HG03460 (cell line): ENCODE results near the gene S100PBP.
"Not testable (repeated sequence)": the region's sequence is repeated elsewhere in the genome, so short reads cannot be mapped to it uniquely, and the experiment has no call there.

Source experiments
- ATAC-seq: cut with Tn5 transposase; IDR thresholded peaks from one replicate; pipeline ENCODE4 v1.9.1; 2021; ENCODE audit not compliant: unreplicated experiment

The S100PBP gene

DNA sequence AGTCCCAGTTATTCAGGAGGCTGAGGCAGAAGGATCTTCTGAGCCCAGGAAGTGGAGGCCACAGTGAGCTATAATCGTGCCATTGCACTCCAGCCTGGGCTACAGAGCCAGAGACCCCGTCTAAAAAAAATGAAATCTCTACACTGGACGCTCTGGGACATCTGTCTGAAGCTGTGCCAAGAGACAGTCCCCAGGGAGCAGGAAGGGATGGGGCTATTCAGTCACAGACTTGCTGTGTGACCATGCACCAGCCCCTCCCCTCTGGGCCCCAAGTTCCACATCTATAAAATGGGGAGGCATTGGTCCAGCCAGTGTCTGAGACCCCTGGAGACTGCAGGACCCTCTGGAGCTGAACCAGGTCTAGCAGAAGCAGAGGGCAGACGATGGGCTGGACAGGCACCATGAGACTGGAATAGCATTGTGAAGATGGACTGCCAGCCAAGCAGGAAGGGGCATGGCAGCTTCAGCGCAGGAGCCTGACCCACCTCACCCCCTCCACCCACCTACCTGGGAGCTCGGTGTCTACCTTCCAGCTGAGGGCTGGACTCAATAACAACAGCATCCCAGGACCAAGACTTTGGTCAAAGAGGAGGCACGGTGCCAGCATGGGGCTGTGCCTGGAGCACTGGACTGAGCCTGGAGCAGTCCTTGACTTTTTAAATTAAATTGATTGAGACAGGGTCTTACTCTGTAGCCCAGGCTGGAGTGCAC, 82.3 kb downstream of the S100PBP start:
- no peak for ATAC-seq

DNA sequence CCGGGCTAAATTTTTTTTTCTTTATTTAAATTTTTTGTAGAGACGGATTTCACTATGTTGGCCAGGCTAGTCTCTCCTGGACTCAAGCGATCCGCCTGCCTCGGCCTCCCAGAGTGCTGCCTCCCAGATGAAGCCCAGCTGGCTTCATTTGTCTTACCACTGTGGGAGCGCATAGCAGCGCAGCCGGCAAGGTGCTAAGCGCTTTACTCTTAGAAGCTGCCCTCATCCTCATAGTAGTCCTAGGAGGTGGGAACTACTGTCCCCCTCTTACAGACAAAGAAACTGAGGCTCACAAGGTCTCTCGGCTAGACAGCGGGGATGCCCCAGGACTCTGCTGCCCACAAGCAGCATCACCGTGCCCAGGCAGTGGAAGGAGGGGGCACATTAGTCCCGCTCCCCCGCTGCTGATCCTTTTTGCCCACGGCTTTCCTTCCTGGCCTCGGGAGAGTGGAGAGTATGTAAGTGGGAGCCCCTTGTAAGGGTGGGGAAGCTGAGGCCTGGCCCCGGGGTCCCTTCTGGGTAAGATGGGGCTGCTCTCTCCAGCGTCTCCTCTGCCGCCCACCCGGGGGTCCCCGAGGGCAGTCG, 83.0 kb downstream of the S100PBP start:
- ATAC-seq, result no peak

DNA sequence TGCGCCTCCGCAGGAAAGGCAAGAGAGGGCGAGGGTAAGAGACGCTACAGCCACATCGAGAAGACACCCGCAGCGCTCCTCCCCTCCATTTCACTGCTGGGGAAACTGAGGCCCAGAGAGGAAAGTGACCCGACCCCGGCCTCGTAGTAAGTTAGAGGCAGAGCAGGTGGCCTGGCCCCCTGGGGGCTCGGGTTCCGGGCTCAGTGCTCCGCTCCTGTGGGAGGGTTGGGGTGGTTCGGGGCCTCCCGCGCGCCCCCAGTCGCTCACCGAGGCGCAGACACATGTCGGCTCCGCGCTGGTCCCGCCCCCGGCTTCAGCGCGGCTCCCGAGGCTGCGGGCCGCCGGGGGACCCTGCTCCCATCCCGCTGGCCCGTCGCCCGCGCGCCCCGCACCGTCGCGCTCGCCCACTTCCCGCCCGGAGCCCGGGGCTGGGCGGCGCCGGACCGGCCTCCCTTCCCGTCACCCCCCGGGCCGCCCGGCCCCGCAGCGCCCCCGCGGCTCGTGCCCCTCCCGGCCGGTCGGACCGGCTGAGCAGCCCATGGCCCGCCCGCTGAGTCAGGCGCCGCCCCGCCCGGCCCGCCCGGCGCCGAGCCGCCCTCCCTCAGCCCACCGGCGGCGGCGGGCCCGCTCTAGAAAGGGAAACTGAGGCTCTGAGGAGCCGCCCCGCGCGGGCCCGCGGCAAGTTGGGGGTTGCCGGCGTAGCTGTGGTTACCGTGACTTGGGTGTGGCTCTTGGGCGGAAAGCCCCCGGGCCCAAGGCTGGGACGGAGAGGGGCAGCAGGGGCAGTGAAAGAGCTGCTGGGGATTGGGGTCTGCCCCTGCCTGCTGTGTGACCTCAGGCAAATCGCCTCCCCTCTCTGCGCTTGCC, 83.7 kb downstream of the S100PBP start, which contains the start of gene TMEM54:
TMEM54 (minus strand) TSS at position 434 of the 867 bp plus-strand sequence; CDS start at position 283, 151 bp downstream.
- ATAC-seq, result no peak

DNA sequence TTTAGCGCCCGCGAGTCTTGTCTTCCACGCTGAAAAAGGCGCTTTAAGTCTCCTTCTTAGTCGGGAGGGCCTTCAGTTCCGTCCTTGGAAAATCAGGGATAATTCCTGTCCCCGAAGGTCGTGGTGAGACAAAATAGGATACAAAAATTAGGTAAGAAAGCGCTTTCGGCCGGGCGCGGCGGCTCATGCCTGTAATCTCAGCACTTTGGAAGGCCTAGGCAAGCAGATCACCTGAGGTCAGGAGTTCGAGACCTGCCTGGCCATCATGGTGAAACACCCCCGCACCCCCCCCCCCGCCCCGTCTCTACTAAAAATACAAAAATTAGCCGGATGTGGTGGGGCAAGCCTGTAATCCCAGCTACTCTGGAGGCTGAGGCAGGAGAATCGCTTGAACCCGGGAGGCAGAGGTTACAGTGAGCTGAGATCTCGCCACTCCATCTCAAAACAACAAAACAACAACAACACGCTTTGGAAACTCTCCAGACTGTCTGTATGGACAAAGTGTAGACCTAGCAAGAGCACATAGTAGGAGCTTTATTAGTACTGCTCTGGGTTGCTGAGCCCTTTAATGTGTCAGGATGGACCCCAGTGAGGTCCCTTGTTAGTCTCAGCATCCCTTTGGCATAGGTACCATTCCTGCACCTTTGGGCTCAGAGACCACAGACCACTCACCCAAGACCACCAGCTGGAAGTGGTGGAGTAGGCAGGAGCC, 84.5 kb downstream of the S100PBP start:
- no peak for ATAC-seq

DNA sequence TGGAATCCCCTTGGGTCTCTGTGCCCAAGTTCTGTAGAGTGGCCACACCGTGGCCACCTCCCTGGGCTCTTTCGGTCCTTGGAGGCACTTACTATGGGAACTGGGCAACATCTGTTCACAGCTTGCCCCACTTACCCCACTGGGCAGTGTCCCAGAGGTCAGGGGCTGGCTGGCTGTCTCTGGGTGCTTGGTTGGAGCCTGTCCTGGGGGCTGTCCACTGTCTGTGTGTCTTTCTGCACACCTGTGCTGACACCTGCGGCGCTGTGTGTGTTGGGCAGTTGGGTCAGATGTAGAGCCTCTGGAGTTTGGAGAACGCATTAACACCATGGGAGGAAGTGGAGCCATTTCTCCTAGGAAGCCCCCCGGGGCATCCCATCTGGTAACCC, 85.1 kb downstream of the S100PBP start:
- no peak for ATAC-seq

DNA sequence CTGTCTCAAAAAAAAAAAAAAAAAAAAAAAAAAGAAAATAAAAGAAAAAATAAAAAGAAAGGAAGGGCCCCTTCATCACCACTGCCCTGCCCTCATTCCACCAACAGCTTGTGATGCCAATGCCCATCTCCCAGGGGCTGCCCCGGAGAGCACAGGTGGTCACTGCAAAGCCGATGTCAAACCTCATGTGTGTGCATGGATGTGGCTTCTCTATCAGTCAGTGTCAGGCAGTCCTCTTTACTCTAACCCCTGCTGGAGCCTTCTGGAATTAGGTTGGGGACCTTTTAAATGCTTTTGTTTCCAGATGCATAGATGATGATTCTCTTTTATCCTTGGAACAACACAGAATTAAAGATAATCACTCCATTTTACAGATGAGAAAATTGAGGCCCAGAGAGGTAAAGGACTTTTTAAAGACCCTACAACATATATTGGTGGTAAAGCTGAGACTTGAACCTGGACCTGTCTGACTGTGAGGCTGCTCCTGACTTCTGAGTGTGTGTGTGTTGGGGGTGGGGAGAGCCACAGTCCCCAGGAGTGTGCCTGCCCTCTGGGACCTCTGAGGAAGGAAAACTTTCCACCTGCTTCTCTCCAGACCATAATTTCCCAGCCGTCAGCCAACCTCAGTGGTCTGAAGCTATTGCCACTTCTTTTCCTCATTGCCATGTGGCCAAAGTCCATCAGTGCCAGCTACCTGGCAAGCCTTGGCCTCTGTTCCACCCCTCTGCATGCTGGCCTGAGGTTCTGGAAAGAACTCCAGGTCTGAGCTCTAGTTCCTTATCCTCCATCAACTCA, 86.7 kb downstream of the S100PBP start:
- ATAC-seq, result no peak

DNA sequence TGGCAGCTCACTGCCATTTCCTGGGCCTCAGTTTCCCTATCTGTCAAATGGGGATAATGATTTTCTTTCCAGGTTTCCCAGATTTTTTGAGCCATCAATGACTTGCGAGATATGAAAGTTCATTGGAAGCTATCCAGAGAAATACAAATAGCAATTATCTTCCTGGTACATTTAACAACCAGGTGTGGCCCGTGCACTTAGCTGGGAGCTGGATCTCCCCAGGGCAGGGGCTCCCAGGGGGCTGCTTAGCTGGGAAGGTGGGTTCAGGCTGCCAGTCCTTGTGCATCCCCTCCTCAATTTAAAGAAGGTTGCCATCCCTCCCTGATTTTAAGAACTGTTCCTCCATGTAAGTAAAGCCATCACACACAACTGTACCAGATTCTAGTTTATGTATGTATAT, 87.3 kb downstream of the S100PBP start:
- no peak for ATAC-seq

DNA sequence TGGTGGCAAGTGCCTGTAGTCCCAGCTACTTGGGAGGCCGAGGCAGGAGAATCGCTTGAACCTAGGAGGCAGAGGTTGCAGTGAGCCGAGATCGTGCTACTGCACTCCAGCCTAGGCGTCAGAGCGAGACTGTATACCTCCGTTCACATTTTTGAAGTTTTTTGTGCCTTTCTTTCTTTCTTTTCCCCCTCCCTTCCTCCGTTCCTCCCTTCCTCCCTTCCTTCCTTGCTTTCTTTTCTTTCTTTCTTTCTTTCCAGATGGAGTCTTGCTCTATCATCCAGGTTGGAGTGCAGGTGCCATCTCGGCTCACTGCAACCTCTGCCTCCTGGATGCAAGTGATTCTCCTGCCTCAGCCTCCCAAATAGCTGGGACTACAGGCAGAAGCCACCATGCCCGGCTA, 88.1 kb downstream of the S100PBP start:
- not testable (repeated sequence) for ATAC-seq

DNA sequence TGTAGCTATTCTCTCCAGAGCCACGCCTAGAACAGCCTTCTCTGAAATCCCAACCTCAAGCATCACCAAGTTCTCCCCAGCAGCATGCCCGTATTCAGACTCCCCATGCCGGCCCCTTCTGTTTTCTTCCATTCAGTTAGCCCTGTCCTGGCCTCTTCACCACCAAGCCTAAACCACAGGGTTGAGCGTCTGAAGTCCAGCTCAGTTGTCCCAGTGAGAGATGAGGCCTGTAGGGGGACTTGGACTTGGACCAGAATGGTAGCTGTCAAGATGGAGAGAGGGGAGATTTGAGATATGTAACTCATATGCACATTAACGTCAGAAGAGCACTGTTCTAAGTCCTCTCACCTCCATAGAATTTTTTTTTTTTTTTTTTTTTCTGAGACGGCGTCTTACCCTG, 89.2 kb downstream of the S100PBP start:
- no peak for ATAC-seq

DNA sequence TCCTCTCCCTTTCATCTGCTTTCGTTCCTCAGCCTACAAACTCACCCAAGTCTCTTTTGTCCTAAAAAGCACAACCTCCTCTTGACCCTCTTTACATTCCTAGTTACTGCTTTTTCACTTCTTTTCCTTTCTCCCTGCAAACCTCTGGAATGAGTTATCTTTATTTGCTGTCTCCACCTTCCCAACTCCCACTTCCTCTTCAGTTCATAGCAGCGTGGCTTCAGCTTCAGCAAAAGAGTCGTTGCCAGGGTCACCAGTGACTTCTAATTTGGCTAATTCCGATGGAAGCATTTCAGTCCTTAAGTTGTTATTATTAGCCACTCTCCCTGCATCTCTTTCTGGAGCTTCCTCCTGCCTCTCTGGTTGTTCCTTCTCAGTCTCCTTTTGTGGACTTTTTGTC, 90.0 kb downstream of the S100PBP start:
- no peak for ATAC-seq
